Measurements from ENCODE around the gene MMP24OS. TPM values are rescaled to one million over a fixed set of nuclear protein-coding genes. Genes with fewer than 3 reads are reported as not detected.

The MMP24OS gene
- total and polyA plus RNA-seq, 2 donors from 2014 or later = 127 to 248 TPM

DNA sequence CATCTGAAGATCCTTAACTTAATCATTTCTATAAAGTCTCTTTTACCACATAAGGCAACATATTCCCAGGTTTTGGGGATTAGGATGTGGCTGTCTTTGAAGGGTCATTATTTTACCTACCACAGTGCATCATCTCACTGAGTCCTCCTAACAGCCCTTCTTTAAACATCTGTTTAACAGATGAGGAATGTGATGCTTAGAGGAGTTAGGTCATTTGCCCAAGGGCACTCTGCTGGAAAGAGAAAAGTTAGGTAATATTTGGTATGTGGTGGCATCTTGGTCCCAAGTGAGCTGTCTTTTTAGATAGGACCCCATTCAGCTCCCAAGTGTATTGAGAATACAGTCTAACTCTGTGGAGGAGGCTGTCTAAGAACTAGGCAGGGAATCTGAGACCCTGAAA is 40.4 kb downstream of the MMP24OS start:
- Histone ChIP-seq H3K4me3 (ENCODE audit: low read length in 3 of 3) (no peak overlapping the region), H3K27ac (ENCODE audit: low read depth in 2 of 2, low read length in 2 of 2) (no peak overlapping the region), H3K27me3 (ENCODE audit: control insufficient read depth, insufficient read depth, low read length) (no peaks in the 10 kb centered on the region), H3K4me1 (ENCODE audit: control insufficient read depth in 2 of 3, insufficient read depth in 2 of 3, low read depth in 1 of 3, low read length in 3 of 3) (no peaks in the 10 kb centered on the region), H3K36me3 (ENCODE audit: control insufficient read depth in 2 of 3, insufficient read depth in 3 of 3, low read length in 3 of 3) (no peaks in the 10 kb centered on the region), H3K9me3 (ENCODE audit: control insufficient read depth in 2 of 3, insufficient read depth in 1 of 3, low read length in 3 of 3) (no peaks in the 10 kb centered on the region), H3K9ac (ENCODE audit: low read length in 3 of 3) (no peak overlapping the region)
- intact Hi-C loops (cut with DNase I) = no loop called here
- DNase-seq (no peak), FAIRE-seq (no peak)
- no peak for TF ChIP-seq CTCF (IDR thresholded peaks at IDR 0.05; ENCODE audit: borderline replicate concordance, extremely low read depth, insufficient read depth)

GRCh38 chr20:35235881-35236280 is 42.0 kb downstream of the MMP24OS start:
- H3K36me3 ChIP-seq (ENCODE audit: control insufficient read depth in 2 of 3, insufficient read depth in 3 of 3, low read length in 3 of 3) = no peaks in the 10 kb centered on the region
- intact Hi-C loops (cut with DNase I) = no loop called here
- no peak for TF ChIP-seq CTCF (IDR thresholded peaks at IDR 0.05; ENCODE audit: borderline replicate concordance, extremely low read depth, insufficient read depth)
- FAIRE-seq (no peak), DNase-seq (no peak)
- H3K27ac ChIP-seq (ENCODE audit: low read depth in 2 of 2, low read length in 2 of 2) = no peak overlapping the region
- no peaks in the 10 kb centered on the region for H3K9me3 ChIP-seq (ENCODE audit: control insufficient read depth in 2 of 3, insufficient read depth in 1 of 3, low read length in 3 of 3)
- H3K4me1 ChIP-seq (ENCODE audit: control insufficient read depth in 2 of 3, insufficient read depth in 2 of 3, low read depth in 1 of 3, low read length in 3 of 3) = no peaks in the 10 kb centered on the region
- H3K4me3 ChIP-seq (ENCODE audit: low read length in 3 of 3) = no peak overlapping the region
- no peak overlapping the region for H3K9ac ChIP-seq (ENCODE audit: low read length in 3 of 3)
- no peaks in the 10 kb centered on the region for H3K27me3 ChIP-seq (ENCODE audit: control insufficient read depth, insufficient read depth, low read length)

GRCh38 chr20:35232575-35232974 is 45.3 kb downstream of the MMP24OS start:
- H3K9ac ChIP-seq (ENCODE audit: low read length in 3 of 3) = no peak overlapping the region
- H3K27me3 ChIP-seq (ENCODE audit: control insufficient read depth, insufficient read depth, low read length) = no peaks in the 10 kb centered on the region
- intact Hi-C loops (cut with DNase I) = no loop called here
- DNase-seq = peak in 1 of 5 donors; percentile 3
- no peak overlapping the region for H3K4me3 ChIP-seq (ENCODE audit: low read length in 3 of 3)
- no peak for FAIRE-seq
- TF ChIP-seq CTCF (IDR thresholded peaks at IDR 0.05; ENCODE audit: borderline replicate concordance, extremely low read depth, insufficient read depth) = no peak
- no peak overlapping the region for H3K27ac ChIP-seq (ENCODE audit: low read depth in 2 of 2, low read length in 2 of 2)
- no peaks in the 10 kb centered on the region for H3K36me3 ChIP-seq (ENCODE audit: control insufficient read depth in 2 of 3, insufficient read depth in 3 of 3, low read length in 3 of 3)
- H3K4me1 ChIP-seq (ENCODE audit: control insufficient read depth in 2 of 3, insufficient read depth in 2 of 3, low read depth in 1 of 3, low read length in 3 of 3) = no peaks in the 10 kb centered on the region
- no peaks in the 10 kb centered on the region for H3K9me3 ChIP-seq (ENCODE audit: control insufficient read depth in 2 of 3, insufficient read depth in 1 of 3, low read length in 3 of 3)

Measured in kidney (tissue), 14 donors.